Lower leg skin (tissue), 4 donors: ENCODE measurements around the gene HSDL1. TPM values are rescaled to one million over a fixed set of nuclear protein-coding genes. Genes with fewer than 3 reads are reported as not detected.

Source experiments
- DNase-seq, 2 donors: peaks; one replicate each; pipeline ENCODE4 v3.0.0-alpha.2; 2019; ENCODE audit warnings: low spot score in 2 of 2
- H3K4me3 ChIP-seq: fragments of 200-600 bp; sonication (generic); 2 replicates; pipeline ENCODE4 v1.5.1; 2017; ENCODE audit warnings: mild to moderate bottlenecking, low read depth; ENCODE audit not compliant: poor library complexity, severe bottlenecking
- CTCF ChIP-seq, 3 donors: fragments of 450-650 bp; IDR thresholded peaks; one replicate each; pipeline ENCODE4 v1.5.1; 2016; ENCODE audit warnings: antibody characterized with exemption in 3 of 3, mild to moderate bottlenecking in 3 of 3, moderate library complexity in 2 of 3
- POLR2A ChIP-seq, 2 donors: fragments of 450-650 bp; IDR thresholded peaks; one replicate each; pipeline ENCODE4 v1.6.1; 2016 to 2017; ENCODE audit warnings: antibody characterized with exemption in 2 of 2, mild to moderate bottlenecking in 1 of 2, moderate library complexity in 1 of 2
- WGBS, 2 donors: methylation state at CpG; one replicate each; pipeline ENCODE4 v1.1.5; 2018; 5-methylcytosine and 5-hydroxymethylcytosine counted together
- intact Hi-C: fragments of 100-400 bp; cut with DNase I; formaldehyde crosslinking; loops from one replicate; pipeline ENCODE4 v1.15.0; 2023; ENCODE audit warnings: low total_unique reads
- total RNA-seq, 4 donors: library from RNA; depleted of rRNA; stranded (reverse); fragments of >200 nt; gene quantifications; one replicate each; pipeline ENCODE4 v1.1.0, GENCODE V29; 2016

The HSDL1 gene
- total RNA-seq, 4 donors from 2014 or later = 8.0 to 14.2 (median 12.0) TPM

- H3K4me3 ChIP-seq = no peak overlapping the region
- intact Hi-C loops = no loop called here
- DNase-seq = no peak
- WGBS, 2 donors = 42% methylated on average over 1 of the region's 1 CpG
- TF ChIP-seq CTCF (IDR thresholded peaks at IDR 0.05) (no peak), POLR2A (IDR thresholded peaks at IDR 0.05) (no peak)
Measured at GRCh38 chr16:84159800-84160199, 14.8 kb upstream of the HSDL1 start.

- intact Hi-C loops = no loop called here
- DNase-seq = no peak
- no peak for TF ChIP-seq POLR2A (IDR thresholded peaks at IDR 0.05)
- no peak for TF ChIP-seq CTCF (IDR thresholded peaks at IDR 0.05)
- WGBS, 2 donors = 36% methylated on average over 9 of the region's 9 CpGs
- H3K4me3 ChIP-seq = no peak overlapping the region
Measured at GRCh38 chr16:84159007-84159406, 14.0 kb upstream of the HSDL1 start.

GRCh38 chr16:84156342-84156784 is 11.4 kb upstream of the HSDL1 start:
- intact Hi-C loops = no loop called here
- TF ChIP-seq CTCF (IDR thresholded peaks at IDR 0.05) (no peak), POLR2A (IDR thresholded peaks at IDR 0.05) (no peak)
- DNase-seq = peak in 1 of 2 donors; percentile 60
- H3K4me3 ChIP-seq = no peak overlapping the region
- WGBS, 2 donors = 33 to 35% methylated on average over 5 of the region's 5 CpGs

GRCh38 chr16:84155771-84156170 is 10.8 kb upstream of the HSDL1 start:
- H3K4me3 ChIP-seq = no peak overlapping the region
- 88 to 94% methylated on average over 6 of the region's 6 CpGs for WGBS, 2 donors
- no peak for TF ChIP-seq POLR2A (IDR thresholded peaks at IDR 0.05)
- no peak for TF ChIP-seq CTCF (IDR thresholded peaks at IDR 0.05)
- no peak for DNase-seq
- intact Hi-C loops = no loop called here

GRCh38 chr16:84155226-84155625 is 10.2 kb upstream of the HSDL1 start:
- DNase-seq = no peak

More at GRCh38 chr16:84155226-84155625, 10.2 kb upstream of the HSDL1 start:
- intact Hi-C loops = no loop called here
- TF ChIP-seq POLR2A (IDR thresholded peaks at IDR 0.05) (no peak), CTCF (IDR thresholded peaks at IDR 0.05) (no peak)
- no peak overlapping the region for H3K4me3 ChIP-seq
- 98 to 99% methylated on average over 4 of the region's 4 CpGs for WGBS, 2 donors
